Ishikawa (cell line): ENCODE data around the gene HSD17B12.

Experiments
- CEBPB ChIP-seq: IDR thresholded peaks from 2 replicates; pipeline ENCODE4 v1.6.1; 2012
- CREB1 ChIP-seq: IDR thresholded peaks from 2 replicates; pipeline ENCODE4 v1.6.1; 2012; ENCODE audit warnings: low read depth
- EGR1 ChIP-seq: IDR thresholded peaks from 2 replicates; pipeline ENCODE4 v1.6.1; 2012
- EP300 ChIP-seq: IDR thresholded peaks from 2 replicates; pipeline ENCODE4 v1.6.1; 2012; ENCODE audit warnings: borderline replicate concordance
- FOXM1 ChIP-seq: IDR thresholded peaks from 2 replicates; pipeline ENCODE4 v1.6.1; 2012; ENCODE audit warnings: low read depth, borderline replicate concordance
- NFIC ChIP-seq: IDR thresholded peaks from 2 replicates; pipeline ENCODE4 v1.6.1; 2012
- RAD21 ChIP-seq: IDR thresholded peaks from 2 replicates; pipeline ENCODE4 v1.6.1; 2012; ENCODE audit warnings: low read depth
- TAF1 ChIP-seq: IDR thresholded peaks from 2 replicates; pipeline ENCODE4 v1.6.1; 2012; ENCODE audit warnings: low read depth, mild to moderate bottlenecking
- TCF12 ChIP-seq: IDR thresholded peaks from 2 replicates; pipeline ENCODE4 v1.6.1; 2012; ENCODE audit warnings: low read depth
- TEAD4 ChIP-seq: IDR thresholded peaks from 2 replicates; pipeline ENCODE4 v1.6.1; 2012
- YY1 ChIP-seq: IDR thresholded peaks from 2 replicates; pipeline ENCODE4 v1.6.1; 2012; ENCODE audit warnings: low read depth
- ZBTB7A ChIP-seq: IDR thresholded peaks from 2 replicates; pipeline ENCODE4 v1.6.1; 2012; ENCODE audit warnings: low read depth
- TF ChIP-seq, protein P1 (sequence below): IDR thresholded peaks from 2 replicates; pipeline ENCODE4 v1.6.1; 2012; ENCODE audit warnings: low read depth, mild to moderate bottlenecking
- TF ChIP-seq, protein P2 (sequence below): IDR thresholded peaks from 2 replicates; pipeline ENCODE4 v1.6.1; 2012
- TF ChIP-seq, protein P3 (sequence below): IDR thresholded peaks from 2 replicates; pipeline ENCODE4 v1.6.1; 2012

The HSD17B12 gene

DNA sequence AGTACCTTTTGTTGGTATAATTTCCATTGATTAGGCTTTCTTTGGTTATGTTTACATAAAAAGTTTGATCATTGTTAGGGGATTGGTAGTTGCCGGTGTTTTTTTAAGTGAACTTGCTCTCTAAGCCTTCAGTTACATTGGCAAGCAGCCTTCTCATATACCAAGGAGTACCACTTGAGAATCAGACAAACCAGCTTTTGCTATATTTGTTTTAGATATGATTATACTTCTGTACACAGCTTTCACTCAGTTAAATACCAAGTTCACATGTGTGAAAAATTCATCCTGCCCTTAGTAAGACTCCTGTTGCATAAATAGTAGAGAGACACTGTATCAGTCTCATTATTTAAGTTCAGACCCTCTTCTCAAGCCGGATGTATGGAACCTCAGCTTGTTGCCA, 222.5 kb downstream of the HSD17B12 start:
- TF ChIP-seq, protein P1, sequence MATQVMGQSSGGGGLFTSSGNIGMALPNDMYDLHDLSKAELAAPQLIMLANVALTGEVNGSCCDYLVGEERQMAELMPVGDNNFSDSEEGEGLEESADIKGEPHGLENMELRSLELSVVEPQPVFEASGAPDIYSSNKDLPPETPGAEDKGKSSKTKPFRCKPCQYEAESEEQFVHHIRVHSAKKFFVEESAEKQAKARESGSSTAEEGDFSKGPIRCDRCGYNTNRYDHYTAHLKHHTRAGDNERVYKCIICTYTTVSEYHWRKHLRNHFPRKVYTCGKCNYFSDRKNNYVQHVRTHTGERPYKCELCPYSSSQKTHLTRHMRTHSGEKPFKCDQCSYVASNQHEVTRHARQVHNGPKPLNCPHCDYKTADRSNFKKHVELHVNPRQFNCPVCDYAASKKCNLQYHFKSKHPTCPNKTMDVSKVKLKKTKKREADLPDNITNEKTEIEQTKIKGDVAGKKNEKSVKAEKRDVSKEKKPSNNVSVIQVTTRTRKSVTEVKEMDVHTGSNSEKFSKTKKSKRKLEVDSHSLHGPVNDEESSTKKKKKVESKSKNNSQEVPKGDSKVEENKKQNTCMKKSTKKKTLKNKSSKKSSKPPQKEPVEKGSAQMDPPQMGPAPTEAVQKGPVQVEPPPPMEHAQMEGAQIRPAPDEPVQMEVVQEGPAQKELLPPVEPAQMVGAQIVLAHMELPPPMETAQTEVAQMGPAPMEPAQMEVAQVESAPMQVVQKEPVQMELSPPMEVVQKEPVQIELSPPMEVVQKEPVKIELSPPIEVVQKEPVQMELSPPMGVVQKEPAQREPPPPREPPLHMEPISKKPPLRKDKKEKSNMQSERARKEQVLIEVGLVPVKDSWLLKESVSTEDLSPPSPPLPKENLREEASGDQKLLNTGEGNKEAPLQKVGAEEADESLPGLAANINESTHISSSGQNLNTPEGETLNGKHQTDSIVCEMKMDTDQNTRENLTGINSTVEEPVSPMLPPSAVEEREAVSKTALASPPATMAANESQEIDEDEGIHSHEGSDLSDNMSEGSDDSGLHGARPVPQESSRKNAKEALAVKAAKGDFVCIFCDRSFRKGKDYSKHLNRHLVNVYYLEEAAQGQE: no peak
- TF ChIP-seq, protein P2, sequence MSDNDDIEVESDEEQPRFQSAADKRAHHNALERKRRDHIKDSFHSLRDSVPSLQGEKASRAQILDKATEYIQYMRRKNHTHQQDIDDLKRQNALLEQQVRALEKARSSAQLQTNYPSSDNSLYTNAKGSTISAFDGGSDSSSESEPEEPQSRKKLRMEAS: no peak
- TF ChIP-seq TAF1: no peak
- no peak for TF ChIP-seq RAD21
- TF ChIP-seq TCF12: no peak
- TF ChIP-seq EGR1: no peak
- TF ChIP-seq, protein P3, sequence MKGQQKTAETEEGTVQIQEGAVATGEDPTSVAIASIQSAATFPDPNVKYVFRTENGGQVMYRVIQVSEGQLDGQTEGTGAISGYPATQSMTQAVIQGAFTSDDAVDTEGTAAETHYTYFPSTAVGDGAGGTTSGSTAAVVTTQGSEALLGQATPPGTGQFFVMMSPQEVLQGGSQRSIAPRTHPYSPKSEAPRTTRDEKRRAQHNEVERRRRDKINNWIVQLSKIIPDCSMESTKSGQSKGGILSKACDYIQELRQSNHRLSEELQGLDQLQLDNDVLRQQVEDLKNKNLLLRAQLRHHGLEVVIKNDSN: no peak
- no peak for TF ChIP-seq CEBPB
- TF ChIP-seq YY1: no peak
- TF ChIP-seq FOXM1: no peak
- no peak for TF ChIP-seq CREB1
- TF ChIP-seq ZBTB7A: no peak
- TF ChIP-seq TEAD4: no peak
- TF ChIP-seq EP300: no peak
- no peak for TF ChIP-seq NFIC

DNA sequence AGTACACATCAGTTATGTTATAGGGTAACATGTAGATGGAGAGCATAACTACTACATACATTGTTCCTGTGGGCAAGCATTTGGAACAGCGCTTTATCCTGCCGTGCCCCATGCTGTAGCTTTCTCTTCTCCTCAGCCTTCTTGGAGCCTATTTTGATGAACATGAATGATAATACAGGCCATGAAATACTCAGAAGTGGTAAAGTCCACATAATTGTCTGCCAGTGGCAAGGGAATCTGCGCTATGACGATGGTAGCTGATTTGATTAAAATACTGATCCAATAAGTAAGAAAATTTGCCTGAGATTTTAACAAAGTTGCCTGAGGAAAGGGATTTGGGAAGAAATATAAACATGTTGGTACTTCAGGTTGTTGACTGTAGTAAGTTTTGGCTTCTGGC, 223.4 kb downstream of the HSD17B12 start:
- no peak for TF ChIP-seq YY1
- no peak for TF ChIP-seq ZBTB7A
- no peak for TF ChIP-seq TEAD4
- TF ChIP-seq FOXM1: no peak
- TF ChIP-seq, protein P2: no peak
- no peak for TF ChIP-seq TAF1
- TF ChIP-seq, protein P3: no peak
- no peak for TF ChIP-seq TCF12

DNA sequence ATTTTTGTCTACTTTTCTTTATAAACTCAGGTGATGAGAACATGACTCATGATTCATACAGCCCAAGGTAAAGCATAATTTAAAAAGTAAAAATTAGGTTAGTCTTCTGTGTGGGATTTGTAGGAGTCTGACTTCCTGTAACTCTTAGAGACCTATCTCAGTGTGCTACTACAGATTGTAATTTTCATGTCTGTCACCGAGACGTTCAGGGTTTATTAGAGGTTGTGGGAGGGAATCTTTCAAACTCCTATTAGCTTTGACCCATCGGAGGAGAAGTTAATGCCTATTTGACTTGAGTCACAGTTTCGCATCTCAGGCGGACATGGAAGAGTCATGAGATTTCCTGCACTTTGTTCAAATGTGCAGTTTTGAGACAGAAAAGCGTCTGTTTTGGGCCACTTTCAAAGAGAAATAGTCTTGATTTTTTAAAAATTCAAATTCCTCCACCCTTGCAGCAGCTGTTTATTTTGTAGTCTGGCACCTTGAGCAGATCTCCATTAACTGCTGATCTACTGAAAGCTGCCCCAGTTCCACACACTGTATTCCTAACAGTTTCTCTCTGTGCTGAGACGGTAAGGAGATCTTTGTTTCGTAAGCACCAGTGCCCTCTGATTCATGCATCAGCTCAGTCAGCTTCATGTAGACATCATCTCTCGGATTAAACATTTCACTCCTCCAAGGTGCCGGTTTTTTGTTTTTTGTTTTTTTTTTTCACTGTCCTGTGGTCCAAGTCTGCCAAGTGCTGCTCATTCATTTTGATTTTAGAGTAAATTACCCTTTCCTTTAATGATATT, 224.4 kb downstream of the HSD17B12 start:
- TF ChIP-seq, protein P1: no peak
- TF ChIP-seq ZBTB7A (no peak), FOXM1 (no peak), TAF1 (no peak), TEAD4 (no peak), EP300 (no peak), YY1 (no peak), NFIC (no peak), TCF12 (no peak), CEBPB (no peak), EGR1 (no peak), RAD21 (no peak), CREB1 (no peak)
- TF ChIP-seq, protein P2: no peak
- TF ChIP-seq, protein P3: no peak

DNA sequence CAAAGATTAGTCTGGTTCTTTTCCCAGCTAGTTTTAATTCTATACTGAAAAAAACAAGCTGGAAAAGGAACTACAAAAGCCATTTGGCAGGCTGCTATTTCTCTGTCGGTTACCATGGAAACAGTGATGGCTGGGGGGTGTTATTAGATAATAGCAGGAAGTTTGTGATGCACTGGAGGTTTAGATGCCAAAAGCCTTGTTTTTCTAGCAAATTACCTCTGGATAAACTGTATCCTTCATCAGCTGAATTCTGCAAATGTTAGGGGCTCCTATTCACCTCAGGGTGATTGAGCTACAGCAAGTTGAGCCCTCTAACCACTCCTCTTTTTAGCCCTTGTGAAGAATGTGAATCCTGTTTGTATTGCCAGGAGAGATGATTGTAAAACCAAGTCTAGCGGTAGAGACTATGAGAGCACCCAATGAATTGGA, 225.3 kb downstream of the HSD17B12 start:
- TF ChIP-seq EGR1: no peak
- TF ChIP-seq NFIC: no peak
- no peak for TF ChIP-seq ZBTB7A
- no peak for TF ChIP-seq FOXM1
- no peak for TF ChIP-seq TAF1
- TF ChIP-seq, protein P2: no peak
- no peak for TF ChIP-seq EP300
- TF ChIP-seq YY1: no peak
- TF ChIP-seq, protein P3: no peak
- TF ChIP-seq, protein P1: no peak
- no peak for TF ChIP-seq CEBPB
- no peak for TF ChIP-seq TCF12
- no peak for TF ChIP-seq CREB1
